Naive B cell (primary cell): ENCODE measurements around the gene SIGLEC10. TPM values are rescaled to one million over a fixed set of nuclear protein-coding genes. Genes with fewer than 3 reads are reported as not detected.
"Not testable (repeated sequence)": the region's sequence is repeated elsewhere in the genome, so short reads cannot be mapped to it uniquely, and the experiment has no call there.

ENCODE experiments used
- ATAC-seq, 2 donors: fragments of 150-1000 bp; cut with Tn5 transposase; 2 replicates each; pipeline ENCODE4 v1.10.0; 2021; ENCODE audit warnings: low read depth in 2 of 2, mild to moderate bottlenecking in 2 of 2, moderate library complexity in 2 of 2
- DNase-seq: peaks from one replicate; pipeline ENCODE4 v3.0.0; 2022
- H3K27ac Mint-ChIP-seq, 6 donors: one replicate each; pipeline ENCODE4 v1.8.0; 2020 to 2022; ENCODE audit warnings: mild to moderate bottlenecking in 6 of 6, mixed read lengths in 6 of 6, moderate library complexity in 5 of 6, inconsistent platforms in 2 of 6
- H3K27me3 Mint-ChIP-seq, 3 donors: one replicate each; pipeline ENCODE4 v1.8.0; 2021 to 2022; ENCODE audit warnings: mixed read lengths in 3 of 3, mild to moderate bottlenecking in 1 of 3
- H3K36me3 Mint-ChIP-seq, 2 donors: one replicate each; pipeline ENCODE4 v1.8.0; 2020 to 2022; ENCODE audit warnings: mixed read lengths in 2 of 2, inconsistent platforms in 1 of 2, mild to moderate bottlenecking in 1 of 2
- H3K4me1 Mint-ChIP-seq, 3 donors: one replicate each; pipeline ENCODE4 v1.8.0; 2020 to 2022; ENCODE audit warnings: mixed read lengths in 3 of 3, inconsistent platforms in 1 of 3, mild to moderate bottlenecking in 1 of 3, moderate library complexity in 1 of 3
- H3K4me3 Mint-ChIP-seq, 8 donors: one replicate each; pipeline ENCODE4 v1.8.0; 2020 to 2022; ENCODE audit warnings: mild to moderate bottlenecking in 8 of 8, mixed read lengths in 8 of 8, moderate library complexity in 8 of 8, inconsistent platforms in 2 of 8
- H3K9me3 Mint-ChIP-seq, 7 donors: one replicate each; pipeline ENCODE4 v1.8.0; 2020 to 2022; ENCODE audit warnings: mixed read lengths in 7 of 7, mild to moderate bottlenecking in 5 of 7, inconsistent platforms in 2 of 7, moderate library complexity in 1 of 7
- polyA plus RNA-seq, 6 donors: library from polyadenylated mRNA; unstranded; fragments of 300-500 nt; fragmentation: Illumina TruSeq; gene quantifications; one replicate each; pipeline ENCODE4 v1.2.3, GENCODE V29; 2021; ENCODE audit warnings: low read depth in 6 of 6

The SIGLEC10 gene
- 10 to 100 TPM; 43.9 to 75.2 (median 55.8) TPM for polyA plus RNA-seq

- DNase-seq = peak; percentile 84
- H3K27ac Mint-ChIP-seq = peak within 1 kb of the TSS; percentile 93 to 99 (median 98)
- peak within 1 kb of the TSS; percentile 86 to 98 (median 96) for H3K4me3 Mint-ChIP-seq
- H3K9me3 Mint-ChIP-seq = no peaks in the 10 kb centered on the region
- H3K27me3 Mint-ChIP-seq = peaks cover 0 to 10% (median 0%) of the 10 kb centered on the region in 3 donors
- peaks cover 33 to 62% (median 51%) of the 10 kb centered on the region in 3 donors for H3K4me1 Mint-ChIP-seq
- H3K36me3 Mint-ChIP-seq = peaks cover 15 to 17% of the 10 kb centered on the region in 2 donors
- peak; percentile 94 to 95 for ATAC-seq
Observed at GRCh38 chr19:51417107-51417809, at the start of gene SIGLEC10. TSS of gene SIGLEC10 (minus strand) at chr19:51417642. CDS start at chr19:51417581, 61 bp downstream.

GRCh38 chr19:51466723-51467122 is 49.3 kb upstream of the SIGLEC10 start:
- no peak overlapping the region for H3K4me3 Mint-ChIP-seq
- peak overlapping the region in 1 of 6 donors; percentile 53 for H3K27ac Mint-ChIP-seq

GRCh38 chr19:51463976-51464581 is 46.6 kb upstream of the SIGLEC10 start:
- Mint-ChIP-seq H3K4me1 (peaks cover 3 to 19% (median 9%) of the 10 kb centered on the region in 3 donors), H3K27me3 (peaks cover 33 to 67% (median 47%) of the 10 kb centered on the region in 3 donors)
- not testable (repeated sequence) for H3K27ac Mint-ChIP-seq, DNase-seq, H3K9me3 Mint-ChIP-seq, H3K4me3 Mint-ChIP-seq, H3K36me3 Mint-ChIP-seq, ATAC-seq

More at GRCh38 chr19:51466723-51467122, 49.3 kb upstream of the SIGLEC10 start:
- H3K27me3 Mint-ChIP-seq = peaks cover 25 to 53% (median 46%) of the 10 kb centered on the region in 3 donors
- ATAC-seq (no peak), DNase-seq (no peak)
- H3K9me3 Mint-ChIP-seq = peaks cover 0 to 2% (median 0%) of the 10 kb centered on the region in 7 donors
- no peaks in the 10 kb centered on the region for H3K36me3 Mint-ChIP-seq
- H3K4me1 Mint-ChIP-seq = peaks cover 0 to 8% (median 0%) of the 10 kb centered on the region in 3 donors

- H3K4me3 Mint-ChIP-seq = no peak overlapping the region
- ATAC-seq = no peak
- H3K27me3 Mint-ChIP-seq = peaks cover 37 to 80% (median 60%) of the 10 kb centered on the region in 3 donors
- H3K4me1 Mint-ChIP-seq = peaks cover 3 to 19% (median 9%) of the 10 kb centered on the region in 3 donors
- H3K9me3 Mint-ChIP-seq = peaks cover 0 to 3% (median 0%) of the 10 kb centered on the region in 7 donors
- no peaks in the 10 kb centered on the region for H3K36me3 Mint-ChIP-seq
- H3K27ac Mint-ChIP-seq = no peak overlapping the region
- no peak for DNase-seq
Observed at GRCh38 chr19:51462681-51463080, 45.2 kb upstream of the SIGLEC10 start.

GRCh38 chr19:51462276-51462675 is 44.8 kb upstream of the SIGLEC10 start:
- ATAC-seq = no peak
- Mint-ChIP-seq H3K4me3 (no peak overlapping the region), H3K36me3 (no peaks in the 10 kb centered on the region), H3K9me3 (peaks cover 0 to 3% (median 0%) of the 10 kb centered on the region in 7 donors), H3K4me1 (peaks cover 3 to 19% (median 9%) of the 10 kb centered on the region in 3 donors), H3K27ac (no peak overlapping the region), H3K27me3 (peaks cover 38 to 80% (median 63%) of the 10 kb centered on the region in 3 donors)
- no peak for DNase-seq

- Mint-ChIP-seq H3K27me3 (peaks cover 35 to 84% (median 63%) of the 10 kb centered on the region in 3 donors), H3K9me3 (peaks cover 0 to 3% (median 0%) of the 10 kb centered on the region in 7 donors), H3K27ac (no peak overlapping the region), H3K4me3 (no peak overlapping the region), H3K4me1 (peaks cover 3 to 19% (median 9%) of the 10 kb centered on the region in 3 donors), H3K36me3 (no peaks in the 10 kb centered on the region)
- ATAC-seq = no peak
- no peak for DNase-seq
Observed at GRCh38 chr19:51461723-51462161, 44.3 kb upstream of the SIGLEC10 start.

GRCh38 chr19:51460164-51460992 is 42.9 kb upstream of the SIGLEC10 start:
- Mint-ChIP-seq H3K4me3 (peak overlapping the region in 3 of 8 donors; percentile 43 to 47 (median 45)), H3K27me3 (peaks cover 31 to 75% (median 56%) of the 10 kb centered on the region in 3 donors), H3K4me1 (peaks cover 3 to 19% (median 9%) of the 10 kb centered on the region in 3 donors), H3K27ac (no peak overlapping the region), H3K36me3 (no peaks in the 10 kb centered on the region), H3K9me3 (peaks cover 0 to 3% (median 0%) of the 10 kb centered on the region in 7 donors)
- no peak for ATAC-seq
- no peak for DNase-seq

GRCh38 chr19:51458899-51459505 is 41.6 kb upstream of the SIGLEC10 start:
- Mint-ChIP-seq H3K27ac (no peak overlapping the region), H3K9me3 (peaks cover 0 to 3% (median 0%) of the 10 kb centered on the region in 7 donors), H3K27me3 (peaks cover 29 to 68% (median 45%) of the 10 kb centered on the region in 3 donors), H3K4me1 (peaks cover 3 to 19% (median 9%) of the 10 kb centered on the region in 3 donors), H3K4me3 (peak overlapping the region in 1 of 8 donors; percentile 20), H3K36me3 (no peaks in the 10 kb centered on the region)
- no peak for ATAC-seq
- DNase-seq = no peak

GRCh38 chr19:51458051-51458645 is 40.7 kb upstream of the SIGLEC10 start, which contains the start of gene SIGLEC8:
TSS of gene SIGLEC8 (minus strand) at chr19:51458454. CDS start at chr19:51458387, 67 bp downstream.
- H3K27me3 Mint-ChIP-seq = peaks cover 34 to 69% (median 50%) of the 10 kb centered on the region in 3 donors
- no peak for ATAC-seq

GRCh38 chr19:51457351-51458013 is 40.0 kb upstream of the SIGLEC10 start:
- DNase-seq = no peak
- Mint-ChIP-seq H3K9me3 (peaks cover 0 to 3% (median 0%) of the 10 kb centered on the region in 7 donors), H3K4me3 (no peak overlapping the region), H3K27me3 (peaks cover 29 to 63% (median 43%) of the 10 kb centered on the region in 3 donors), H3K4me1 (peaks cover 3 to 11% (median 9%) of the 10 kb centered on the region in 3 donors), H3K27ac (peak overlapping the region in 1 of 6 donors; percentile 86), H3K36me3 (no peaks in the 10 kb centered on the region)
- no peak for ATAC-seq

More at GRCh38 chr19:51458051-51458645, 40.7 kb upstream of the SIGLEC10 start, which contains the start of gene SIGLEC8:
- Mint-ChIP-seq H3K4me1 (peaks cover 3 to 16% (median 9%) of the 10 kb centered on the region in 3 donors), H3K4me3 (peak within 1 kb of the TSS in 1 of 8 donors; percentile 20), H3K36me3 (no peaks in the 10 kb centered on the region), H3K27ac (peak within 1 kb of the TSS in 1 of 6 donors; percentile 86), H3K9me3 (peaks cover 0 to 3% (median 0%) of the 10 kb centered on the region in 7 donors)
- DNase-seq = no peak

- ATAC-seq = no peak
- Mint-ChIP-seq H3K27ac (no peak overlapping the region), H3K27me3 (peaks cover 33 to 63% (median 43%) of the 10 kb centered on the region in 3 donors), H3K4me1 (peaks cover 3 to 11% (median 9%) of the 10 kb centered on the region in 3 donors), H3K4me3 (no peak overlapping the region), H3K36me3 (no peaks in the 10 kb centered on the region), H3K9me3 (peaks cover 0 to 3% (median 0%) of the 10 kb centered on the region in 7 donors)
- DNase-seq = no peak
Observed at GRCh38 chr19:51456541-51457290, 39.3 kb upstream of the SIGLEC10 start.
